ENCODE results near the gene IRF2BPL. TPM values are rescaled to one million over a fixed set of nuclear protein-coding genes. Genes with fewer than 3 reads are reported as not detected.

Gene IRF2BPL
- total and polyA plus RNA-seq, 2 donors = 13.3 to 14.3 TPM

DNA sequence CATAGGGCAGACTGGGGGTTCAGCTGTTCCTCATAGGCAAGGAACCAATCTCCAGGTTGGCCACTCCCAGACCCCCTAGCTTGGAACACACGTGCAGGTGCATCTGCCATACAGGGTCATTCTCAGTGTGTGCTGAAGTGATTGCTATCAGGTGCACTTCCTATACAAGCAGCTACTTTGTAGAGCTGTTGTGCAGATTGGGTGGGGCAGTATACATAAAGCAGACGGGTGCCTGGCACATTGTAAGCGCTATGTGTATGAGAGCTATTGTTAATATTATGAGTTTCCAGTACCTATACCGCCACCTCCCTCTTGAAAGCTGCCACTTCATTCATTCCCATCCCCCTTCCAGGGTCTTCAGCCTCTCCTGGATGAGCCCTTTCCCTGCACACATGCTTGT, 17.3 kb downstream of the IRF2BPL start:
- WGBS = 55% methylated on average over 4 of the region's 4 CpGs
- H3K36me3 ChIP-seq (ENCODE audit: control insufficient read depth in 2 of 2, insufficient read depth in 2 of 2, low read length in 1 of 2) = no peaks in the 10 kb centered on the region
- peak overlapping the region in 1 of 2 donors; percentile 4 for H3K27ac ChIP-seq (ENCODE audit: low read depth in 1 of 2, low read length in 1 of 2)
- no peak overlapping the region for H3K4me3 ChIP-seq (ENCODE audit: low read length in 2 of 2)
- peak in 2 of 9 donors; percentile 75 to 78 for DNase-seq (ENCODE audit: low read depth in 6 of 9, low spot score in 9 of 9)
- peaks cover 0 to 2% of the 10 kb centered on the region in 2 donors for H3K27me3 ChIP-seq (ENCODE audit: control insufficient read depth in 2 of 2, insufficient read depth in 1 of 2, low read length in 1 of 2)
- peaks cover 13 to 32% of the 10 kb centered on the region in 2 donors for H3K4me1 ChIP-seq (ENCODE audit: control insufficient read depth in 2 of 2, insufficient read depth in 2 of 2, low read length in 2 of 2)
- no peaks in the 10 kb centered on the region for H3K9me3 ChIP-seq (ENCODE audit: control insufficient read depth in 2 of 2, insufficient read depth in 1 of 2, low read length in 1 of 2)

DNA sequence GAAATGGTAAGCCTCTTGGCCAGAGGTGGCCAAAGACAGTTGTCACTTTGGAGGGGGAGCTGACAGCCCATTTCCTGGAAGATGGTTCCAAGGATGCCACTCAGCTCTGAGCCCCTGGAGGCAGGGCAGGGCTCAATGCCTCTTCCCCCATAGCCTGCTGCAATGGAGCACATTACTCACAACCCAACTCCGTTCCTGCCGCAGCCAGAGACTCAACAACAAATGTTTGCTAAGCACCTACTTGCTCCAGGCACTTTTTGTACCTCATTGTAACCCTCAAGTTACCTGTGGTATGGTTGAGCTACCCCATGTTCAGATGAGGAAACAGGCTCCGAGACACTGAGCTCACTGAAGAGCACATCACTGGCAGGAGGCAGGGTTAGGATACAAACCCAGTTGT, 19.5 kb downstream of the IRF2BPL start:
- H3K36me3 ChIP-seq (ENCODE audit: control insufficient read depth in 2 of 2, insufficient read depth in 2 of 2, low read length in 1 of 2) = no peaks in the 10 kb centered on the region
- peaks cover 0 to 2% of the 10 kb centered on the region in 2 donors for H3K27me3 ChIP-seq (ENCODE audit: control insufficient read depth in 2 of 2, insufficient read depth in 1 of 2, low read length in 1 of 2)
- H3K9me3 ChIP-seq (ENCODE audit: control insufficient read depth in 2 of 2, insufficient read depth in 1 of 2, low read length in 1 of 2) = no peaks in the 10 kb centered on the region
- no peak overlapping the region for H3K27ac ChIP-seq (ENCODE audit: low read depth in 1 of 2, low read length in 1 of 2)
- peaks cover 13 to 41% of the 10 kb centered on the region in 2 donors for H3K4me1 ChIP-seq (ENCODE audit: control insufficient read depth in 2 of 2, insufficient read depth in 2 of 2, low read length in 2 of 2)
- 96% methylated on average over 3 of the region's 3 CpGs for WGBS
- no peak for DNase-seq (ENCODE audit: low read depth in 6 of 9, low spot score in 9 of 9)
- H3K4me3 ChIP-seq (ENCODE audit: low read length in 2 of 2) = no peak overlapping the region

DNA sequence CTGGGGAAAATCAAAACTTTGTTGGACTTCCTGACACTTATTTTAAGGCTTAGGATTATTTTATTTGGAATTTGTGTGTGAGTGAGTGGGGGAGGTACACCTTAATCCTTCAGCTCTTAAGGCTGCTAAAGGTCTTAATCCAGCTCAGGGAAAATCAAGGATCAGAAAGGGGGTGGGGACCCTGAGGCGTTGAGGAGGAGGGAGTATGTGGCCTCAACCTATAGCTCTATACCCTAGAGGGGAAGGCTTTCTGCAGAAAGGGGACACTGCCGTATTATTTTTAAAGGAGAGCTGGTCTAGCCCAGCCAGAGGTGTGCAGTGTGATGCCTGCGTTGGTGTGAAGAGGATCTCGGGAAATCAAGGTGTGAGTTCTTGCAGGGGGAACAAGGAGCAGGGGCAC, 20.0 kb downstream of the IRF2BPL start:
- no peak overlapping the region for H3K4me3 ChIP-seq (ENCODE audit: low read length in 2 of 2)
- peaks cover 13 to 41% of the 10 kb centered on the region in 2 donors for H3K4me1 ChIP-seq (ENCODE audit: control insufficient read depth in 2 of 2, insufficient read depth in 2 of 2, low read length in 2 of 2)
- peaks cover 0 to 2% of the 10 kb centered on the region in 2 donors for H3K27me3 ChIP-seq (ENCODE audit: control insufficient read depth in 2 of 2, insufficient read depth in 1 of 2, low read length in 1 of 2)
- no peak overlapping the region for H3K27ac ChIP-seq (ENCODE audit: low read depth in 1 of 2, low read length in 1 of 2)
- 98% methylated on average over 4 of the region's 4 CpGs for WGBS
- no peaks in the 10 kb centered on the region for H3K36me3 ChIP-seq (ENCODE audit: control insufficient read depth in 2 of 2, insufficient read depth in 2 of 2, low read length in 1 of 2)
- no peak for DNase-seq (ENCODE audit: low read depth in 6 of 9, low spot score in 9 of 9)
- no peaks in the 10 kb centered on the region for H3K9me3 ChIP-seq (ENCODE audit: control insufficient read depth in 2 of 2, insufficient read depth in 1 of 2, low read length in 1 of 2)

DNA sequence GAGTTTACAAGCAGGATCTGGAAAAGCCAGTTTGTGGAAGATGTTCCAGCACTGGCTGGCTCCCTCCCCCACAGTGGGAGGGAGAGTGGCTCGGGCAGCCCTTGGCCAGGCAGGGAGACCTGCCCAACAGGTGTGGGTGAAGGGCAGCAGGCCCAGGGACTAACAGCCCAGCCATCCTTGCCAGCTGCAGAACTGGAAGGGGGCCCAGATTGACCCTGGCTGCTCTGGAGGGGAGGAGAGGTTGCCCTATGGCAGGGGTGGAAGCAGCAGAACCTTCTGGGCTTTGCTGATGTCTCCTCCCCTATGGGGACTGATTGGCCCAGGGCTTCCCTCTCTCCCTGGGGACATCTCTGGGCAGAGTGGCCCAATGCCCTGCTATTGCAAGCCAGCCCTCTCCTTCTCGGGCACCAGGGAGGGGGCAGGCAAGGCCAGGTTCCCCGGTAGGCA, 20.5 kb downstream of the IRF2BPL start:
- no peak for DNase-seq (ENCODE audit: low read depth in 6 of 9, low spot score in 9 of 9)
- H3K4me1 ChIP-seq (ENCODE audit: control insufficient read depth in 2 of 2, insufficient read depth in 2 of 2, low read length in 2 of 2) = peaks cover 13 to 41% of the 10 kb centered on the region in 2 donors
- H3K27ac ChIP-seq (ENCODE audit: low read depth in 1 of 2, low read length in 1 of 2) = no peak overlapping the region
- 92% methylated on average over 3 of the region's 3 CpGs for WGBS
- H3K4me3 ChIP-seq (ENCODE audit: low read length in 2 of 2) = no peak overlapping the region
- peaks cover 0 to 2% of the 10 kb centered on the region in 2 donors for H3K27me3 ChIP-seq (ENCODE audit: control insufficient read depth in 2 of 2, insufficient read depth in 1 of 2, low read length in 1 of 2)
- H3K36me3 ChIP-seq (ENCODE audit: control insufficient read depth in 2 of 2, insufficient read depth in 2 of 2, low read length in 1 of 2) = no peaks in the 10 kb centered on the region
- H3K9me3 ChIP-seq (ENCODE audit: control insufficient read depth in 2 of 2, insufficient read depth in 1 of 2, low read length in 1 of 2) = no peaks in the 10 kb centered on the region

DNA sequence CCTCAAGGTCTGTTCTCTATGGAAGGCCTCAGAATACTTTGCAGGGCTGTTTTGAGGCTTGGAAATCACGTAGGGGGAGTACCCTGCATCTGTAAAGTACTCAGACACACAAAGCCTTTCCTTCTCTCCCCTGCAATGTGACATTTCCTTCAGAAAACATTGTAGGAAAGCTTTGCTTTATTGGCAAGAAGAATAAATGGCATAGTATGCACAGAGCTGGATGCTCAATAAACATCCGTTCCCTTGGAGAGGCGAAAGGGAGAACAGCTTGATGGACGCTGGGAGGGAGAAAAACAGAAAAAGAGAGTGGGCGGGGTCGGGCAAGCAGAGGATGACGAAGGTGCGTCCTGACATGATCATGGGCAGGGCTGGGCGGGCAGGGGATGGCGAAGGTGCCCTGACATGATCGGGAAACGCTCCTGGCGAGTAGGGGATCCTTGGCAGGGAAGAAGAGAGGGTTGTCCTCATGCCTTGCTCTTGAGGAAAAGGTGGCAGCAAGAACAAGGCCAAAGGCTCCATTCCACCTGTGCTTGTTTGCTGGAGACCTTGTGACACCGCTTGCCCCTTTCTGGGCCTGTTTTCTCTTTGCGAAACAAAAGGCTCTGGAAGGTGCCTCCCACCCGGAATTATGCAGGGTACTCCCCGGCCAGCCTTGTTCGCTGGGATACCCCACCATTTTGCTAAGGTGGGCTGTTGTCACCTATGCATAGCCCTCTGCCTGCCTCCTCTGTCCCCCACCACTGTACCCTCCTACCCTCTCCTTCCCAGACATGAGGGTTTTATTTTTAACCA, 21.1 kb downstream of the IRF2BPL start:
- peaks cover 0 to 2% of the 10 kb centered on the region in 2 donors for H3K27me3 ChIP-seq (ENCODE audit: control insufficient read depth in 2 of 2, insufficient read depth in 1 of 2, low read length in 1 of 2)
- no peaks in the 10 kb centered on the region for H3K36me3 ChIP-seq (ENCODE audit: control insufficient read depth in 2 of 2, insufficient read depth in 2 of 2, low read length in 1 of 2)
- peaks cover 13 to 44% of the 10 kb centered on the region in 2 donors for H3K4me1 ChIP-seq (ENCODE audit: control insufficient read depth in 2 of 2, insufficient read depth in 2 of 2, low read length in 2 of 2)
- no peak for DNase-seq (ENCODE audit: low read depth in 6 of 9, low spot score in 9 of 9)
- WGBS = 95% methylated on average over 18 of the region's 18 CpGs
- peak overlapping the region in 1 of 2 donors; percentile 26 for H3K27ac ChIP-seq (ENCODE audit: low read depth in 1 of 2, low read length in 1 of 2)
- H3K4me3 ChIP-seq (ENCODE audit: low read length in 2 of 2) = no peak overlapping the region
- no peaks in the 10 kb centered on the region for H3K9me3 ChIP-seq (ENCODE audit: control insufficient read depth in 2 of 2, insufficient read depth in 1 of 2, low read length in 1 of 2)

DNA sequence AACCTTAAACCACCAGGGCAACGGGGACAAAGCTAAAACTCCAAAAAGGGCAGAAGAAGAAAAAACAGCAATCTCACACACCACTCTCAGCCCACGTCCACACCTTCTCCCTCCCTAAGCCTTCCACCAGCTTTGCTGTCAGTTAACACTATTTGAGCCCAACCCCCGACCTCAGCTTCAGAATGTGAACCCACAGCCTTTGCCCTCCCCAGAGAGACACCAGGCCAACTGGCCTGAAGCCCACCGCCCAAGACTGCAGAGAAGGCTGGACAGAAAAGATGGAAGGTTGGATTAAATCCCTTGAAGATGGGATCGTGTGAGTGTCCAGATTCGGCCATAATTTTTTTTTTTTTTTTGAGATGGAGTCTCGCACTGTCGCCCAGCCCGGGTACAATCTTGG, 22.4 kb downstream of the IRF2BPL start:
- Histone ChIP-seq H3K27me3 (ENCODE audit: control insufficient read depth in 2 of 2, insufficient read depth in 1 of 2, low read length in 1 of 2) (peaks cover 0 to 2% of the 10 kb centered on the region in 2 donors), H3K27ac (ENCODE audit: low read depth in 1 of 2, low read length in 1 of 2) (no peak overlapping the region), H3K36me3 (ENCODE audit: control insufficient read depth in 2 of 2, insufficient read depth in 2 of 2, low read length in 1 of 2) (no peaks in the 10 kb centered on the region), H3K4me1 (ENCODE audit: control insufficient read depth in 2 of 2, insufficient read depth in 2 of 2, low read length in 2 of 2) (peaks cover 9 to 42% of the 10 kb centered on the region in 2 donors), H3K4me3 (ENCODE audit: low read length in 2 of 2) (no peak overlapping the region), H3K9me3 (ENCODE audit: control insufficient read depth in 2 of 2, insufficient read depth in 1 of 2, low read length in 1 of 2) (no peaks in the 10 kb centered on the region)
- WGBS = 96% methylated on average over 9 of the region's 9 CpGs
- DNase-seq (ENCODE audit: low read depth in 6 of 9, low spot score in 9 of 9) = no peak

DNA sequence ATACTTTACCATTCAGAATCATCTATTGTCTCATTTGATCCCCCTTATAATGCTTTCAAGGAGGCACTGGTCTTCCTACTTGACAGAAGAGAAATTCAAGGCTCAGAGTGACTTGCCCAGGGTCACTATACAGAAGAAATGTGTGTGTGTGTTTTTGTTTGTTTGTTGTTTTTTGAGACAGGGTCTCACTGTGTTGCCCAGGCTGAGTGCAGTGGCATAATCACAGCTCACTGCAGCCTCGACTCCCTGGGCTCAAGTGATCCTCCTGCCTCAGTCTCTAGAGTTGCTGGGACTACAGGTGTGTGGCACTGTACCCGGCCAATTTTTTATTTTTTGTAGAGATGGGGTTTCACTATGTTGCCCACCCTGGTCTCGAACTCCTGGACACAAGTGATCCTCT, 22.9 kb downstream of the IRF2BPL start:
- H3K9me3 ChIP-seq (ENCODE audit: control insufficient read depth in 2 of 2, insufficient read depth in 1 of 2, low read length in 1 of 2) = no peaks in the 10 kb centered on the region
- H3K27me3 ChIP-seq (ENCODE audit: control insufficient read depth in 2 of 2, insufficient read depth in 1 of 2, low read length in 1 of 2) = peaks cover 0 to 2% of the 10 kb centered on the region in 2 donors
- DNase-seq (ENCODE audit: low read depth in 6 of 9, low spot score in 9 of 9) = no peak
- no peak overlapping the region for H3K4me3 ChIP-seq (ENCODE audit: low read length in 2 of 2)
- no peak overlapping the region for H3K27ac ChIP-seq (ENCODE audit: low read depth in 1 of 2, low read length in 1 of 2)
- peaks cover 7 to 42% of the 10 kb centered on the region in 2 donors for H3K4me1 ChIP-seq (ENCODE audit: control insufficient read depth in 2 of 2, insufficient read depth in 2 of 2, low read length in 2 of 2)
- 99% methylated on average over 3 of the region's 3 CpGs for WGBS
- H3K36me3 ChIP-seq (ENCODE audit: control insufficient read depth in 2 of 2, insufficient read depth in 2 of 2, low read length in 1 of 2) = no peaks in the 10 kb centered on the region

DNA sequence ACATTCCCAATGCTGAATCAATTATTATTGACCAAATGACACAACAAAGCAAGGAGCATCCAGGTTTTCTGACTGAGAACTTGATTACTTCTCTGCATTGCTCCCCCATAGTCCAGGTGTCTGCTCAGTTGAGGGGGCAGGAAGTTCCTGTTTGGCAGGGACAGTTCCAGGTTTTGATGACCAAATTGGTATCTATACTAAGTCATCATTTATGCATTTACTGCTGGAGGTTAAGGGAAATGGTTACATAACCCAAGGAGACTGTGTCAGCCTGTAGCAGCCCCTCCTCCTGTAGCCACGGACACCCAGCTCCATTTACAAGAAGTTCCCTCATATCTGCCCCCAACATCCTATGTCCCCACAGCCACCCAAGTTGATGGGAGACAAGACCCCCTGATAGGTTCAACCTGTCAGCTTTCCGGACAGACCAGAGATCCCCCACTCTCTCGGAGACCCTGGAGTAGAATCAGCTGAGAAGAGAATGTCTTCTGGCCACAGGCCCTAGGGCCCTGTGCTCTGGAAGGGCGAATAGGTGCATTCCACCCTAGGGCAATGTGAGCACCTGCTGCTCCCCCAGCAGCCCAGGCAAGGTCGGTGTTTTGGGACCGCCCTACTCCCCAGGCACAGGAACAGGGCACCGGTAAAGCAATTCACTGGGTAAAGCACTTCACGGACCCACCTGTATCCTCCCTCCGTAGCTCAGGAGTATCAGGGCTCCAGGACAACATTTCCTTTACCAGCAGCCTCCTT, 23.6 kb downstream of the IRF2BPL start:
- 78% methylated on average over 9 of the region's 9 CpGs for WGBS
- H3K4me3 ChIP-seq (ENCODE audit: low read length in 2 of 2) = no peak overlapping the region
- H3K27ac ChIP-seq (ENCODE audit: low read depth in 1 of 2, low read length in 1 of 2) = no peak overlapping the region
- H3K36me3 ChIP-seq (ENCODE audit: control insufficient read depth in 2 of 2, insufficient read depth in 2 of 2, low read length in 1 of 2) = no peaks in the 10 kb centered on the region
- H3K27me3 ChIP-seq (ENCODE audit: control insufficient read depth in 2 of 2, insufficient read depth in 1 of 2, low read length in 1 of 2) = peaks cover 0 to 2% of the 10 kb centered on the region in 2 donors
- no peak for DNase-seq (ENCODE audit: low read depth in 6 of 9, low spot score in 9 of 9)
- H3K9me3 ChIP-seq (ENCODE audit: control insufficient read depth in 2 of 2, insufficient read depth in 1 of 2, low read length in 1 of 2) = no peaks in the 10 kb centered on the region
- H3K4me1 ChIP-seq (ENCODE audit: control insufficient read depth in 2 of 2, insufficient read depth in 2 of 2, low read length in 2 of 2) = peaks cover 6 to 43% of the 10 kb centered on the region in 2 donors
